H9 (cell line): Measurements from ENCODE around the gene TECTA. TPM values are rescaled to one million over a fixed set of nuclear protein-coding genes. Genes with fewer than 3 reads are reported as not detected.

ENCODE experiments used
- DNase-seq: peaks from one replicate; pipeline ENCODE4 v3.0.0-alpha.2; 2017
- H2AFZ ChIP-seq: one replicate; pipeline ENCODE4 v1.6.1; 2013; ENCODE audit warnings: mild to moderate bottlenecking, low read length, control low read depth, moderate library complexity
- H2AK5ac ChIP-seq: 2 replicates; pipeline ENCODE4 v1.6.1; 2013; ENCODE audit warnings: low read length, control low read depth, mixed read lengths; ENCODE audit not compliant: insufficient read length
- H2BK120ac ChIP-seq: one replicate; pipeline ENCODE4 v1.6.1; 2013; ENCODE audit warnings: low read depth, mild to moderate bottlenecking, low read length, control low read depth, inconsistent platforms; ENCODE audit not compliant: poor library complexity, severe bottlenecking
- H2BK12ac ChIP-seq: 2 replicates; pipeline ENCODE4 v1.6.1; 2013; ENCODE audit warnings: low read length, control low read depth, mixed read lengths, low read depth; ENCODE audit not compliant: insufficient read length
- H2BK15ac ChIP-seq: 2 replicates; pipeline ENCODE4 v1.6.1; 2013; ENCODE audit warnings: low read depth, low read length, control low read depth
- H2BK20ac ChIP-seq: one replicate; pipeline ENCODE4 v1.6.1; 2013; ENCODE audit warnings: low read depth, mild to moderate bottlenecking, low read length, control low read depth, inconsistent platforms; ENCODE audit not compliant: poor library complexity, severe bottlenecking
- H2BK5ac ChIP-seq: 2 replicates; pipeline ENCODE4 v1.6.1; 2013; ENCODE audit warnings: low read length, control low read depth, mixed read lengths; ENCODE audit not compliant: insufficient read length
- H3K14ac ChIP-seq: 2 replicates; pipeline ENCODE4 v1.6.1; 2013; ENCODE audit warnings: low read length, control low read depth; ENCODE audit not compliant: insufficient read depth
- H3K18ac ChIP-seq: 2 replicates; pipeline ENCODE4 v1.6.1; 2013; ENCODE audit warnings: low read depth, mild to moderate bottlenecking, mixed read lengths, low read length, control low read depth; ENCODE audit not compliant: insufficient read length
- H3K23ac ChIP-seq: 2 replicates; pipeline ENCODE4 v1.6.1; 2013; ENCODE audit warnings: low read length, control low read depth, mixed read lengths, low read depth; ENCODE audit not compliant: insufficient read length
- H3K23me2 ChIP-seq: 2 replicates; pipeline ENCODE4 v1.6.1; 2013; ENCODE audit warnings: low read depth, mild to moderate bottlenecking, mixed read lengths, low read length, control low read depth; ENCODE audit not compliant: insufficient read length, poor library complexity, severe bottlenecking
- H3K27ac ChIP-seq: 2 replicates; pipeline ENCODE4 v1.5.1; 2013; ENCODE audit warnings: low read length, control low read depth, mixed read lengths, low read depth; ENCODE audit not compliant: insufficient read length
- H3K27me3 ChIP-seq: 2 replicates; pipeline ENCODE4 v1.6.1; 2013; ENCODE audit warnings: low read length, control low read depth, inconsistent platforms; ENCODE audit not compliant: insufficient read depth
- H3K4ac ChIP-seq: 2 replicates; pipeline ENCODE4 v1.6.1; 2013; ENCODE audit warnings: low read depth, mild to moderate bottlenecking, control low read depth, inconsistent platforms, low read length, moderate library complexity
- H3K4me1 ChIP-seq: 2 replicates; pipeline ENCODE4 v1.6.1; 2013; ENCODE audit warnings: low read length, control low read depth, inconsistent platforms; ENCODE audit not compliant: insufficient read depth
- H3K4me2 ChIP-seq: 2 replicates; pipeline ENCODE4 v1.6.1; 2013; ENCODE audit warnings: low read length, control low read depth, mixed read lengths; ENCODE audit not compliant: insufficient read length, insufficient read depth
- H3K56ac ChIP-seq: 2 replicates; pipeline ENCODE4 v1.6.1; 2013; ENCODE audit warnings: low read depth, mild to moderate bottlenecking, mixed read lengths, low read length, control low read depth; ENCODE audit not compliant: insufficient read length
- H3K79me1 ChIP-seq: 2 replicates; pipeline ENCODE4 v1.6.1; 2013; ENCODE audit warnings: low read depth, mild to moderate bottlenecking, moderate library complexity, low read length, control low read depth, inconsistent platforms; ENCODE audit not compliant: insufficient read depth, poor library complexity, severe bottlenecking
- H3K79me2 ChIP-seq: 2 replicates; pipeline ENCODE4 v1.6.1; 2013; ENCODE audit warnings: low read length, control low read depth, inconsistent platforms; ENCODE audit not compliant: insufficient read depth
- H3K9ac ChIP-seq: 2 replicates; pipeline ENCODE4 v1.6.1; 2013; ENCODE audit warnings: low read length, control low read depth, mixed read lengths; ENCODE audit not compliant: insufficient read length; ENCODE audit errors: extremely low read depth
- H3K9me3 ChIP-seq: one replicate; pipeline ENCODE4 v1.6.1; 2013; ENCODE audit warnings: low read depth, low read length, inconsistent platforms; ENCODE audit not compliant: control insufficient read depth
- H3T11ph ChIP-seq: one replicate; pipeline ENCODE4 v1.6.1; 2013; ENCODE audit warnings: mild to moderate bottlenecking, low read length, control low read depth, inconsistent platforms
- H4K20me1 ChIP-seq: one replicate; pipeline ENCODE4 v1.6.1; 2013; ENCODE audit not compliant: control insufficient read depth, insufficient read length, insufficient read depth
- H4K5ac ChIP-seq: 2 replicates; pipeline ENCODE4 v1.6.1; 2013; ENCODE audit warnings: low read depth, mild to moderate bottlenecking, mixed read lengths, low read length, control low read depth; ENCODE audit not compliant: insufficient read length
- H4K8ac ChIP-seq: replicated peaks from 2 replicates; pipeline ENCODE4 v1.6.1; 2013; ENCODE audit warnings: low read length, control low read depth, mixed read lengths, low read depth; ENCODE audit not compliant: insufficient read length
- H4K91ac ChIP-seq: 2 replicates; pipeline ENCODE4 v1.6.1; 2013; ENCODE audit warnings: low read depth, mild to moderate bottlenecking, moderate library complexity, mixed read lengths, low read length, control low read depth; ENCODE audit not compliant: insufficient read length
- H3K27ac Mint-ChIP-seq, 3 experiments: 2 replicates in 2 of 3; 3 replicates in 1 of 3; pipeline ENCODE4 v1.8.0; 2020 to 2021; ENCODE audit warnings: mixed read lengths in 3 of 3, mild to moderate bottlenecking in 1 of 3, moderate library complexity in 1 of 3
- H3K27me3 Mint-ChIP-seq: 2 replicates; pipeline ENCODE4 v1.8.0; 2021; ENCODE audit warnings: low read depth, mild to moderate bottlenecking, moderate library complexity, mixed read lengths
- H3K36me3 Mint-ChIP-seq, 3 experiments: 2 replicates in 2 of 3; 3 replicates in 1 of 3; pipeline ENCODE4 v1.8.0; 2020 to 2021; ENCODE audit warnings: low read depth in 3 of 3, mixed read lengths in 3 of 3; ENCODE audit not compliant: insufficient read depth in 1 of 3
- H3K4me1 Mint-ChIP-seq, 2 experiments: 2 replicates each; pipeline ENCODE4 v1.8.0; 2020; ENCODE audit warnings: mixed read lengths in 2 of 2
- H3K4me3 Mint-ChIP-seq, 2 experiments: 2 replicates in 1 of 2; 3 replicates in 1 of 2; pipeline ENCODE4 v1.8.0; 2020 to 2021; ENCODE audit warnings: mild to moderate bottlenecking in 2 of 2, mixed read lengths in 2 of 2, moderate library complexity in 1 of 2
- H3K9me3 Mint-ChIP-seq, 2 experiments: 2 replicates in 1 of 2; 3 replicates in 1 of 2; pipeline ENCODE4 v1.8.0; 2020; ENCODE audit warnings: mild to moderate bottlenecking in 2 of 2, mixed read lengths in 2 of 2, moderate library complexity in 1 of 2
- CTCF ChIP-seq: fragments of 200-600 bp; sonication (generic); conservative IDR thresholded peaks from 3 replicates; pipeline ENCODE4 v1.8.0; 2021; ENCODE audit warnings: antibody characterized with exemption, mild to moderate bottlenecking
- WGBS: extraction: QIAGEN DNeasy Blood & Tissue Kit; methylation state at CpG from one replicate; pipeline ENCODE4 v1.1.7; 2013; ENCODE audit warnings: missing lambda C conversion rate, low lambda C conversion rate, mixed read lengths; ENCODE audit not compliant: insufficient read length; ENCODE audit errors: extremely low coverage; 5-methylcytosine and 5-hydroxymethylcytosine counted together
- total RNA-seq: library from RNA; stranded (reverse); gene quantifications from 2 replicates; pipeline ENCODE4 v1.2.1, GENCODE V29; 2021

TECTA gene
- total RNA-seq, 1 experiment from 2014 or later: 0.66 TPM

- Histone ChIP-seq H2BK120ac (no peak overlapping the region), H3K27ac (no peak overlapping the region), H3K9me3 (no peaks in the 10 kb centered on the region), H3K79me1 (no peaks in the 10 kb centered on the region), H3K4ac (no peak overlapping the region), H2BK15ac (no peak overlapping the region), H3K14ac (no peak overlapping the region; the same call in 1 of the 2 replicates), H3K56ac (no peak overlapping the region), H3K4me2 (no peak overlapping the region), H2AFZ (no peak overlapping the region), H3K23me2 (no peaks in the 10 kb centered on the region), H3T11ph (no peak overlapping the region), H2BK20ac (no peak overlapping the region), H3K27me3 (no peaks in the 10 kb centered on the region), H3K4me1 (no peaks in the 10 kb centered on the region), H3K23ac (no peak overlapping the region), H2BK12ac (no peak overlapping the region), H3K79me2 (no peaks in the 10 kb centered on the region), H3K9ac (no peak overlapping the region), H2AK5ac (no peak overlapping the region), H3K18ac (no peak overlapping the region), H2BK5ac (no peak overlapping the region), H4K91ac (no peak overlapping the region), H4K5ac (no peak overlapping the region), H4K8ac (no peak overlapping the region), H4K20me1 (no peaks in the 10 kb centered on the region)
- no peak for DNase-seq
- H3K36me3 Mint-ChIP-seq: no peaks in the 10 kb centered on the region
- H3K4me1 Mint-ChIP-seq: no peaks in the 10 kb centered on the region
- no peak overlapping the region for H3K4me3 Mint-ChIP-seq
- H3K9me3 Mint-ChIP-seq: no peaks in the 10 kb centered on the region
- no peak for TF ChIP-seq CTCF
- H3K27me3 Mint-ChIP-seq: no peaks in the 10 kb centered on the region
- no peak overlapping the region for H3K27ac Mint-ChIP-seq
- no CpG with 5 or more reads among the region's 10 CpGs for WGBS
Observed at GRCh38 chr11:121134741-121135312, 33.8 kb downstream of the TECTA start.
